HepG2 (cell line): ENCODE data around the gene PTPRM. TPM values are rescaled to one million over a fixed set of nuclear protein-coding genes. Genes with fewer than 3 reads are reported as not detected.

Experiments used
- ATAC-seq: fragments of 200-7000 bp; cut with Tn5 transposase; 3 replicates; pipeline ENCODE4 v1.9.1; 2020; ENCODE audit warnings: mild to moderate bottlenecking, moderate library complexity
- BruUV-seq: library from RNA; stranded (reverse); fragments of 400-500 nt; replicated peaks from 2 replicates; lab custom pipeline; 2021; lab: Mats Ljungman, UMichigan
- CTCF ChIA-PET: fragments of 300-600 bp; formaldehyde crosslinking; extraction: SDS; loops from one replicate; lab custom pipeline; 2021; ENCODE audit warnings: low total read pairs, inconsistent platforms, low intra/inter-chr PET ratio; lab: Yijun Ruan, JAX
- POLR2A ChIA-PET: fragments of 350-600 bp; sonication (Branson Sonifier 250); formaldehyde crosslinking; loops from one replicate; lab custom pipeline; 2020; ENCODE audit warnings: antibody characterized with exemption, inconsistent platforms; lab: Yijun Ruan, JAX
- DNase-seq: peaks from one replicate; pipeline ENCODE4 v3.0.0-alpha.2; 2015; ENCODE audit warnings: low spot score
- FAIRE-seq: peaks from 3 replicates; lab custom pipeline; 2011; peaks lifted over from hg19 to GRCh38; lab: Jason Lieb, UNC
- H2AFZ ChIP-seq: one replicate; pipeline ENCODE4 v1.6.1; 2011; ENCODE audit warnings: low read length, inconsistent platforms
- H3K27ac ChIP-seq: fragments of 300-600 bp; 3 replicates; pipeline ENCODE4 v1.8.0; 2011; ENCODE audit warnings: mixed run types, mild to moderate bottlenecking, mixed read lengths, low read length, inconsistent platforms; ENCODE audit not compliant: insufficient read depth; ENCODE audit errors: extremely low read length
- H3K27me3 ChIP-seq, 2 experiments: fragments of 200-600 bp in 1 of 2; 2 replicates in 1 of 2; 3 replicates in 1 of 2; pipeline versions ENCODE4 v1.6.0 to v1.8.0; 2011; ENCODE audit warnings: low read length in 2 of 2, mild to moderate bottlenecking in 2 of 2, moderate library complexity in 2 of 2, inconsistent platforms in 1 of 2; ENCODE audit not compliant: insufficient read depth in 2 of 2, control insufficient read depth in 1 of 2
- H3K36me3 ChIP-seq, 2 experiments: fragments of 200-600 bp in 1 of 2; replicated peaks in 1 of 2; 2 replicates in 1 of 2; 3 replicates in 1 of 2; pipeline versions ENCODE4 v1.5.1 to v1.8.0; 2011; ENCODE audit warnings: low read length in 2 of 2, inconsistent platforms in 1 of 2; ENCODE audit not compliant: insufficient read depth in 2 of 2, control insufficient read depth in 1 of 2
- H3K4me1 ChIP-seq: 2 replicates; pipeline ENCODE4 v1.5.1; 2012; ENCODE audit warnings: low read length, inconsistent platforms; ENCODE audit not compliant: insufficient read depth
- H3K4me2 ChIP-seq: 2 replicates; pipeline ENCODE4 v1.6.0; 2011; ENCODE audit warnings: low read depth, low read length, inconsistent platforms
- H3K4me3 ChIP-seq, 3 experiments: fragments of 200-600 bp in 1 of 3; sonication (generic), shearing (Covaris generic) in 1 of 3; replicated peaks in 1 of 3; 2 replicates each; pipeline ENCODE4 v1.5.1; 2011 to 2016; ENCODE audit warnings: low read length in 3 of 3, inconsistent platforms in 2 of 3, low read depth in 2 of 3, mild to moderate bottlenecking in 2 of 3, control low read depth in 1 of 3, mixed read lengths in 1 of 3; ENCODE audit not compliant: insufficient read depth in 1 of 3
- H3K79me2 ChIP-seq: one replicate; pipeline ENCODE4 v1.6.1; 2011; ENCODE audit warnings: low read length, inconsistent platforms; ENCODE audit not compliant: insufficient read depth
- H3K9ac ChIP-seq: 2 replicates; pipeline ENCODE4 v1.6.0; 2011; ENCODE audit warnings: mild to moderate bottlenecking, low read depth, low read length, inconsistent platforms; ENCODE audit not compliant: insufficient read depth
- H3K9me3 ChIP-seq: 2 replicates; pipeline ENCODE4 v1.5.1; 2012; ENCODE audit warnings: mild to moderate bottlenecking, low read length
- H4K20me1 ChIP-seq: 2 replicates; pipeline ENCODE4 v1.6.0; 2011; ENCODE audit warnings: inconsistent platforms, mild to moderate bottlenecking, low read length, moderate library complexity; ENCODE audit not compliant: insufficient read depth
- CEBPB ChIP-seq: IDR thresholded peaks from 2 replicates; pipeline ENCODE4 v1.6.1; 2011; ENCODE audit warnings: low read depth, low read length, improper control_type of control experiment, borderline replicate concordance
- FIP1L1 ChIP-seq: fragments of 200-400 bp; formaldehyde crosslinking; IDR thresholded peaks from 2 replicates; pipeline ENCODE4 v1.6.1; 2018; ENCODE audit warnings: low read depth, mild to moderate bottlenecking, low read length, moderate library complexity, borderline replicate concordance; ENCODE audit not compliant: insufficient read depth
- GABPB1 ChIP-seq: IDR thresholded peaks from 2 replicates; pipeline ENCODE4 v1.6.1; 2016; ENCODE audit warnings: mild to moderate bottlenecking, missing genetic modification reagents, moderate library complexity, missing compliant biosample characterization
- IRF9 ChIP-seq: sonication (generic); formaldehyde crosslinking; IDR thresholded peaks from 2 replicates; pipeline ENCODE4 v1.8.0; 2022; ENCODE audit warnings: missing genetic modification reagents, mild to moderate bottlenecking, borderline replicate concordance
- IRX3 ChIP-seq: sonication (generic); formaldehyde crosslinking; IDR thresholded peaks from 2 replicates; pipeline ENCODE4 v1.8.1; 2023; ENCODE audit warnings: mild to moderate bottlenecking, low read depth, missing genetic modification reagents, borderline replicate concordance
- KMT2B ChIP-seq: IDR thresholded peaks from 2 replicates; pipeline ENCODE4 v1.6.1; 2016; ENCODE audit warnings: missing genetic modification reagents, missing compliant biosample characterization
- MAZ ChIP-seq, 2 experiments: sonication (generic) in 1 of 2; formaldehyde crosslinking in 1 of 2; IDR thresholded peaks; 2 replicates each; pipeline versions ENCODE4 v1.5.0 to v1.6.1; 2012 to 2020; ENCODE audit warnings: low read depth in 2 of 2, mild to moderate bottlenecking in 2 of 2, borderline replicate concordance in 1 of 2, improper control_type of control experiment in 1 of 2, low read length in 1 of 2, missing genetic modification reagents in 1 of 2, moderate library complexity in 1 of 2
- POLR2A ChIP-seq, 2 experiments: IDR thresholded peaks; 2 replicates each; pipeline ENCODE4 v1.6.1; 2011; ENCODE audit warnings: low read depth in 2 of 2, low read length in 2 of 2, mild to moderate bottlenecking in 1 of 2, moderate library complexity in 1 of 2; ENCODE audit not compliant: insufficient read depth in 1 of 2
- SAP130 ChIP-seq: IDR thresholded peaks from 2 replicates; pipeline ENCODE4 v1.6.1; 2016; ENCODE audit warnings: low read depth
- SCMH1 ChIP-seq: sonication (generic); formaldehyde crosslinking; IDR thresholded peaks from 2 replicates; pipeline ENCODE4 v1.9.0; 2021; ENCODE audit warnings: missing genetic modification reagents, mild to moderate bottlenecking, borderline replicate concordance
- SNAPC2 ChIP-seq: sonication (generic); formaldehyde crosslinking; IDR thresholded peaks from 2 replicates; pipeline ENCODE4 v1.8.1; 2022; ENCODE audit warnings: mild to moderate bottlenecking, missing genetic modification reagents
- TEAD3 ChIP-seq: optimal IDR thresholded peaks from 2 replicates; pipeline ENCODE3; 2016; ENCODE audit warnings: borderline replicate concordance
- U2AF1 ChIP-seq: fragments of 200-400 bp; formaldehyde crosslinking; optimal IDR thresholded peaks from 2 replicates; pipeline ENCODE3; 2017; ENCODE audit warnings: mild to moderate bottlenecking, low read depth, low read length
- ZGPAT ChIP-seq: IDR thresholded peaks from 2 replicates; pipeline ENCODE4 v1.6.1; 2016; ENCODE audit warnings: mild to moderate bottlenecking
- ZNF484 ChIP-seq: sonication (generic); formaldehyde crosslinking; IDR thresholded peaks from 2 replicates; pipeline ENCODE4 v1.5.1; 2020; ENCODE audit warnings: mild to moderate bottlenecking, low read depth, missing genetic modification reagents, borderline replicate concordance
- ZNF674 ChIP-seq: sonication (generic); formaldehyde crosslinking; IDR thresholded peaks from 2 replicates; pipeline ENCODE4 v1.5.0; 2020; ENCODE audit warnings: low read depth, mild to moderate bottlenecking, missing genetic modification reagents
- ZNF7 ChIP-seq: IDR thresholded peaks from 2 replicates; pipeline ENCODE4 v1.6.1; 2016; ENCODE audit warnings: missing biosample characterization, missing genetic modification reagents
- ZNF775 ChIP-seq: sonication (generic); formaldehyde crosslinking; IDR thresholded peaks from 2 replicates; pipeline ENCODE4 v1.4.0; 2020; ENCODE audit warnings: missing genetic modification reagents, mild to moderate bottlenecking, moderate library complexity, borderline replicate concordance
- ZSCAN12 ChIP-seq: sonication (generic); formaldehyde crosslinking; IDR thresholded peaks from 2 replicates; pipeline ENCODE4 v1.9.0; 2021; ENCODE audit warnings: mild to moderate bottlenecking, missing genetic modification reagents
- WGBS: methylation state at CpG from one replicate; pipeline ENCODE4 v1.1.6; 2017; ENCODE audit warnings: low lambda C conversion rate; 5-methylcytosine and 5-hydroxymethylcytosine counted together
- in situ Hi-C: cut with HindIII; loops from 2 replicates; pipeline ENCODE4 v1.10.0; 2017; ENCODE audit warnings: low pct_unique_long_range_greater_than_20kb; ENCODE audit not compliant: extremely low pct_ligation_motif_present
- intact Hi-C: fragments of 100-400 bp; cut with micrococcal nuclease; formaldehyde crosslinking; loops from one replicate; pipeline ENCODE4 v1.10.0; 2022; ENCODE audit not compliant: unreplicated experiment
- polyA plus RNA-seq, 8 experiments: library from polyadenylated mRNA; depleted of rRNA in 3 of 8; stranded (reverse) in 7 of 8; unstranded in 1 of 8; fragments of >200 nt; fragmentation: Illumina TruSeq in 4 of 8; extraction: Trizol in 4 of 8; gene quantifications; 2 replicates each; pipeline versions ENCODE4 v1.2.1 to v1.2.3, GENCODE V29; 2011 to 2016; ENCODE audit warnings: low read depth in 4 of 8, missing spikeins in 1 of 8, mixed read lengths in 1 of 8; ENCODE audit not compliant: insufficient read depth in 1 of 8
- total RNA-seq, 5 experiments: library from RNA; depleted of rRNA; stranded (reverse); fragments of >200 nt; fragmentation: Illumina TruSeq; extraction: Trizol; gene quantifications; 2 replicates each; pipeline ENCODE4 v1.2.3, GENCODE V29; 2016; ENCODE audit warnings: low read depth in 1 of 5

The PTPRM gene
- total and polyA plus RNA-seq, 2 of the 13 experiments (the other 11 are each of a cell fraction or from before 2014, with no cell fraction given), result 12.6 to 108 TPM

- H3K27ac ChIP-seq, result no peak overlapping the region
- peaks cover 0 to 3% of the 10 kb centered on the region in 2 experiments; a peak in 1 of 5 replicates for H3K36me3 ChIP-seq
- intact Hi-C loops, result no loop called here
- H3K27me3 ChIP-seq, result no peaks in the 10 kb centered on the region
- 66% methylated on average over 5 of the region's 5 CpGs for whole genome bisulfite sequencing
- H4K20me1 ChIP-seq, result no peaks in the 10 kb centered on the region
- no peak overlapping the region for H3K9ac ChIP-seq
- DNase-seq, result peak; percentile 21
- H3K4me2 ChIP-seq, result no peak overlapping the region
- in situ Hi-C loops, result no loop called here
- CTCF ChIA-PET, result no interaction called here
- POLR2A ChIA-PET, result no interaction called here
- BruUV-seq, result no TSS peak
- H3K4me3 ChIP-seq, result no peak overlapping the region
- no peak for TF ChIP-seq KMT2B (CRISPR knock-in tag)
- TF ChIP-seq SCMH1 (CRISPR knock-in tag), result no peak
- no peak for TF ChIP-seq ZNF674 (CRISPR knock-in tag)
- TF ChIP-seq ZNF775 (CRISPR knock-in tag), result no peak
- no peak for TF ChIP-seq CEBPB
- no peak for TF ChIP-seq SNAPC2 (CRISPR knock-in tag)
- no peak for TF ChIP-seq FIP1L1
- no peak for TF ChIP-seq ZSCAN12
- no peak for TF ChIP-seq ZNF484 (CRISPR knock-in tag)
- TF ChIP-seq MAZ (IDR thresholded peaks at IDR 0.05; ENCODE audit: borderline replicate concordance, low read depth, low read length), result no peak
- TF ChIP-seq MAZ (CRISPR knock-in tag; IDR thresholded peaks at IDR 0.05; ENCODE audit: low read depth), result no peak
- TF ChIP-seq TEAD3 (CRISPR knock-in tag), result no peak
- no peak for TF ChIP-seq GABPB1 (CRISPR knock-in tag)
- TF ChIP-seq IRF9 (CRISPR knock-in tag), result no peak
- TF ChIP-seq IRX3 (CRISPR knock-in tag), result no peak
- no peak for TF ChIP-seq POLR2A (IDR thresholded peaks at IDR 0.05; ENCODE audit: insufficient read depth in 1 of 2, low read depth in 2 of 2, low read length in 2 of 2)
- no peak for TF ChIP-seq SAP130
- TF ChIP-seq U2AF1, result no peak
- no peak for TF ChIP-seq ZGPAT
- no peak for TF ChIP-seq ZNF7 (CRISPR knock-in tag)
- TF ChIP-seq, all 625 proteins: peak for 0
- no peak for FAIRE-seq
- H3K9me3 ChIP-seq, result no peaks in the 10 kb centered on the region
- ATAC-seq, result no peak
- peaks cover 27% of the 10 kb centered on the region for H3K4me1 ChIP-seq
- H2AFZ ChIP-seq, result no peak overlapping the region
- H3K79me2 ChIP-seq, result no peaks in the 10 kb centered on the region
Observed at GRCh38 chr18:8354304-8354703, 787.2 kb downstream of the PTPRM start.
